Calu3 (cell line): ENCODE results near the gene DPP9. TPM values are rescaled to one million over a fixed set of nuclear protein-coding genes. Genes with fewer than 3 reads are reported as not detected.
A peak's percentile ranks its signal among the peaks of the same experiment; 100 is the strongest.

ENCODE experiments used
- BruUV-seq: library from RNA; stranded (reverse); fragments of 400-500 nt; replicated peaks from 2 replicates; lab custom pipeline; 2021; lab: Mats Ljungman, UMichigan
- CTCF ChIA-PET: fragments of 300-600 bp; sonication (Branson Sonifier 250); formaldehyde crosslinking; loops from one replicate; lab custom pipeline; 2022; ENCODE audit warnings: antibody characterized with exemption; lab: Charles Lee
- DNase-seq: peaks from one replicate; pipeline ENCODE4 v3.0.0; 2022
- H3K27ac Mint-ChIP-seq: one replicate; pipeline ENCODE4 v1.8.0; 2022; ENCODE audit warnings: mixed read lengths; ENCODE audit not compliant: unreplicated experiment
- H3K27me3 Mint-ChIP-seq: one replicate; pipeline ENCODE4 v1.8.0; 2022; ENCODE audit warnings: mixed read lengths; ENCODE audit not compliant: unreplicated experiment
- H3K36me3 Mint-ChIP-seq: one replicate; pipeline ENCODE4 v1.8.0; 2022; ENCODE audit warnings: mild to moderate bottlenecking, moderate library complexity, mixed read lengths; ENCODE audit not compliant: insufficient read depth, unreplicated experiment
- H3K4me1 Mint-ChIP-seq: one replicate; pipeline ENCODE4 v1.8.0; 2022; ENCODE audit warnings: mild to moderate bottlenecking, low read depth, mixed read lengths; ENCODE audit not compliant: unreplicated experiment
- H3K4me3 Mint-ChIP-seq: one replicate; pipeline ENCODE4 v1.8.0; 2022; ENCODE audit warnings: mild to moderate bottlenecking, low read depth, moderate library complexity, mixed read lengths; ENCODE audit not compliant: unreplicated experiment
- H3K9me3 Mint-ChIP-seq: one replicate; pipeline ENCODE4 v1.8.0; 2022; ENCODE audit warnings: low read depth, mixed read lengths; ENCODE audit not compliant: unreplicated experiment
- intact Hi-C: fragments of 100-400 bp; cut with micrococcal nuclease; formaldehyde crosslinking; loops from one replicate; pipeline ENCODE4 v1.10.0; 2022; ENCODE audit not compliant: unreplicated experiment
- total RNA-seq: library from RNA; stranded (reverse); gene quantifications from 2 replicates; pipeline ENCODE4 v1.2.3, GENCODE V29; 2022
- TF ChIP-seq, protein P1 (sequence below): fragments of 200-600 bp; IDR thresholded peaks from one replicate; pipeline ENCODE4 v1.8.0; 2022; ENCODE audit warnings: antibody characterized with exemption; ENCODE audit not compliant: unreplicated experiment

DPP9 gene
- total RNA-seq, 1 experiment from 2014 or later: 59.2 TPM

DNA sequence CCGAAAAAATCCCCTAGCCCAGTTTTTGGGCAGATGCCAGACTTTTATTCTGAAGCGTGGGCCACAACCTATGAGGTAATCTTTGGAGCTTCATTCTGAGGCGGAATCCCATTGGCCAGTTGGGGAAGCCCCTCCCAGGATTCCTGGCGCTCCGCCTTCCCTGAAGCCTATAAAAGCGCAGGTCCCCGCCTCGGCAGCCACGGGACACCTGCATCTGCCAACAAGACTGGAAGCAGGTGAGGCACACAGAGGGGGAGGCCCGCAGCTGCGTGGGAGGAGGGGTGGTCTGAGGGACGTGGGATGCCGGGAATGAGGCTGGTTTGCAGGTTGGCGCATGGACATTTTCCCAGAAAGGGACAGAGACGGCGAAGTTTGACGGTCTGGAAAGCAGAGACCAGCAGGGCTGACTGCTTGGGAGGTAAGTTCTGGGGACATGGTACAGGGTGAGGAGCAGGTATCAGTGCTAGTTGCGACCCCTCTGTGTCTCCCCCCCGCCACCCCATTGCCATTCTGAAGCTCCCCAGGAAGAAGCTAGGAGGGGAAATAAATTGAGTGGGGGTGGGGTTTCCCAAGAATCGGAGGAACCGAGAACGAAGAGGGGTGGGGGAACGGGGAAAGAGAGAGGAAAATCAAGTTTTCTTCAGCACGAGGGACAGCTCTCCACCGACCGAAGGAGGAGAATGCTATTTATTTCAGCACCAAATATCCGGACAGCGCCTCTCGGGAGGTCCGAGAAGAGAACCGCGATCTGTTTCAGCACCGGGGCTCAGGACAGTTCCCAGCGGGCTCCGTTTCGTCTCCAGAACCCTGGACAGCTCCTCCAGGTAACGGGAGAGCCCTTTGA lies 45.5 kb upstream of the DPP9 start:
- peaks cover 48% of the 10 kb centered on the region for H3K27me3 Mint-ChIP-seq
- CTCF ChIA-PET: interaction anchor here (0.5 kb wide), 1 partner anchor 137 kb away, joined by 3 read pairs; no protein-coding TSS in a partner anchor
- peak; percentile 76 for DNase-seq
- peaks cover 8% of the 10 kb centered on the region for H3K4me1 Mint-ChIP-seq
- intact Hi-C loops: no loop called here
- TF ChIP-seq, protein P1, sequence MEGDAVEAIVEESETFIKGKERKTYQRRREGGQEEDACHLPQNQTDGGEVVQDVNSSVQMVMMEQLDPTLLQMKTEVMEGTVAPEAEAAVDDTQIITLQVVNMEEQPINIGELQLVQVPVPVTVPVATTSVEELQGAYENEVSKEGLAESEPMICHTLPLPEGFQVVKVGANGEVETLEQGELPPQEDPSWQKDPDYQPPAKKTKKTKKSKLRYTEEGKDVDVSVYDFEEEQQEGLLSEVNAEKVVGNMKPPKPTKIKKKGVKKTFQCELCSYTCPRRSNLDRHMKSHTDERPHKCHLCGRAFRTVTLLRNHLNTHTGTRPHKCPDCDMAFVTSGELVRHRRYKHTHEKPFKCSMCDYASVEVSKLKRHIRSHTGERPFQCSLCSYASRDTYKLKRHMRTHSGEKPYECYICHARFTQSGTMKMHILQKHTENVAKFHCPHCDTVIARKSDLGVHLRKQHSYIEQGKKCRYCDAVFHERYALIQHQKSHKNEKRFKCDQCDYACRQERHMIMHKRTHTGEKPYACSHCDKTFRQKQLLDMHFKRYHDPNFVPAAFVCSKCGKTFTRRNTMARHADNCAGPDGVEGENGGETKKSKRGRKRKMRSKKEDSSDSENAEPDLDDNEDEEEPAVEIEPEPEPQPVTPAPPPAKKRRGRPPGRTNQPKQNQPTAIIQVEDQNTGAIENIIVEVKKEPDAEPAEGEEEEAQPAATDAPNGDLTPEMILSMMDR: no peak
- H3K27ac Mint-ChIP-seq: no peak overlapping the region
- no peak overlapping the region for H3K4me3 Mint-ChIP-seq
- H3K36me3 Mint-ChIP-seq: peaks cover 3% of the 10 kb centered on the region
- H3K9me3 Mint-ChIP-seq: no peaks in the 10 kb centered on the region
- BruUV-seq: no TSS peak

DNA sequence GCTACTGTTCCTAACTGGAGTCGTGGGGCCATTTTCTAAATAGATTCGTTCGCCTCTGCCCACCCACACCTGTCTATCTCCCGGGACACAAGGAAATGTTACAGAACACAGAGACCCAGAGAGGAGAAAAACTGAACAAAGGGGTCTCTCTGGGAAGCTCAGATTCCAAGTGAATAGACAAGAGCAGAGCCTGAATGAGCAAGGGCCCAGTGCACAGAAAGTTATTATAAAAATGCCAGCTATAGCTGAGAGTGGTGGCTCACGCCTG lies 40.7 kb upstream of the DPP9 start:
- CTCF ChIA-PET: interaction anchor here (0.6 kb wide), 1 partner anchor 177 kb away, joined by 4 read pairs; no protein-coding TSS in a partner anchor
- no TSS peak for BruUV-seq
- no peak for DNase-seq
- no peaks in the 10 kb centered on the region for H3K4me1 Mint-ChIP-seq
- no peaks in the 10 kb centered on the region for H3K9me3 Mint-ChIP-seq
- H3K27me3 Mint-ChIP-seq: peaks cover 36% of the 10 kb centered on the region
- H3K4me3 Mint-ChIP-seq: no peak overlapping the region
- H3K27ac Mint-ChIP-seq: no peak overlapping the region
- H3K36me3 Mint-ChIP-seq: peaks cover 6% of the 10 kb centered on the region
- intact Hi-C loops: no loop called here
- TF ChIP-seq, protein P1: no peak

DNA sequence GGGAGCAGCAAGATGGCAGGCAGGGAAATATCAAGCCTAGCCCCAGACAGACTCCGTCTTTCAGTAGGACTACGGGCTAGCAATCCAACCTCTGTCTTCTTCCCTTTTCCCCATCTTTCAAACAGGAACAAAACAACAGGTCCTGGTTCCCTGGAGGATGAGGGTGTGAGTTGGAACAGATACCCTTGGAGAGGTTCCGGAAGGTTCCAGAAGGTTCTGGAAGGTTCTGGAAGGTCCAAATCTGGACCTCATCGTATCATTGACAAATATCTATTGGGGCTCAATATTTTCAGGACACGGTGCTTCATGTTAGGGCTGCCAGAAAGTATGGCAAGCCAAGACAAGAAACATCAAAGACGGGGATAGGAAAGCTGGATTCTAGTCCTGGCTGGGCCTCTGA lies 39.4 kb upstream of the DPP9 start:
- TF ChIP-seq, protein P1: no peak
- CTCF ChIA-PET: no interaction called here
- Mint-ChIP-seq H3K4me1 (no peaks in the 10 kb centered on the region), H3K27me3 (peaks cover 30% of the 10 kb centered on the region), H3K27ac (no peak overlapping the region), H3K4me3 (no peak overlapping the region), H3K36me3 (peaks cover 6% of the 10 kb centered on the region), H3K9me3 (no peaks in the 10 kb centered on the region)
- BruUV-seq: no TSS peak
- DNase-seq: no peak
- intact Hi-C loops: no loop called here

DNA sequence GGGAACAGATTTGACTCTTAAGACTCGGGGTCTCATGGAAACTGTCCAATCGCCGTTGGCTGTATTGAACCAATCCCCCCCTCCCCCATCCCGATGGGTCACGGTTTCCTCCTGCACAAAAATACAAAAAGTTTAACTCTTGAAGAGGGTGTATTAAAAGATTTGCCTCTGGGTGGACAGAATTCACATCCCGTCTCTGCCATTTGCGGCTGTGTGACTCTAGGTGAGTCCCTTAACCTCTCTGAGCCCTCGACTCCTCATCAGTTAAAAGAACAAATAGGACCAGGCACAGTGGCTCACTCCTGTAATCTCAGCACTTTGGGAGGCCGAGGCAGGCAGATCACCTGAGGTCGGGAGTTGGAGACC lies 36.6 kb upstream of the DPP9 start:
- CTCF ChIA-PET: interaction anchor here (0.6 kb wide), 1 partner anchor 14 kb away, joined by 4 read pairs; no protein-coding TSS in a partner anchor
- TF ChIP-seq, protein P1: no peak
- intact Hi-C loops: no loop called here
- no TSS peak for BruUV-seq
- Mint-ChIP-seq H3K27ac (no peak overlapping the region), H3K4me1 (no peaks in the 10 kb centered on the region), H3K4me3 (peak overlapping the region; percentile 39), H3K27me3 (peaks cover 13% of the 10 kb centered on the region), H3K36me3 (peaks cover 6% of the 10 kb centered on the region), H3K9me3 (no peaks in the 10 kb centered on the region)
- no peak for DNase-seq
